ENCODE measurements around the gene KRTAP10-3.
A peak's percentile ranks its signal among the peaks of the same experiment; 100 is the strongest.

Gene KRTAP10-3

GRCh38 chr21:44527156-44527982 is 31.2 kb downstream of the KRTAP10-3 start:
- no peak for DNase-seq

GRCh38 chr21:44526096-44526997 is 32.2 kb downstream of the KRTAP10-3 start:
- DNase-seq, result no peak

- DNase-seq, result no peak
Observed at GRCh38 chr21:44525391-44526095, 33.1 kb downstream of the KRTAP10-3 start.

GRCh38 chr21:44524414-44525371 is 33.9 kb downstream of the KRTAP10-3 start:
- DNase-seq, result no peak

- no peak for DNase-seq
Observed at GRCh38 chr21:44523567-44524413, 34.8 kb downstream of the KRTAP10-3 start.

- DNase-seq, result no peak
Observed at GRCh38 chr21:44522753-44523204, 35.8 kb downstream of the KRTAP10-3 start.

- no peak for DNase-seq
Observed at GRCh38 chr21:44521928-44522752, 36.5 kb downstream of the KRTAP10-3 start.

GRCh38 chr21:44521301-44521927 is 37.2 kb downstream of the KRTAP10-3 start:
- no peak for DNase-seq

GRCh38 chr21:44520326-44521300 is 38.0 kb downstream of the KRTAP10-3 start:
- DNase-seq, result no peak

GRCh38 chr21:44519346-44520325 is 39.0 kb downstream of the KRTAP10-3 start:
- DNase-seq, result no peak

- DNase-seq, result no peak
Observed at GRCh38 chr21:44518686-44519085, 39.9 kb downstream of the KRTAP10-3 start.

GRCh38 chr21:44517175-44517899 is 41.3 kb downstream of the KRTAP10-3 start:
- peak; percentile 23 for DNase-seq

- DNase-seq, result no peak
Observed at GRCh38 chr21:44516828-44517174, 41.8 kb downstream of the KRTAP10-3 start.

GRCh38 chr21:44516342-44516741 is 42.3 kb downstream of the KRTAP10-3 start:
- DNase-seq, result no peak

- DNase-seq, result no peak
Observed at GRCh38 chr21:44515359-44516165, 43.0 kb downstream of the KRTAP10-3 start.
